Smooth muscle cell (in vitro differentiated cells): ENCODE measurements around the gene TTLL6. TPM values are rescaled to one million over a fixed set of nuclear protein-coding genes. Genes with fewer than 3 reads are reported as not detected.

ENCODE experiments used
- DNase-seq: peaks from one replicate; lab custom pipeline; 2025; ENCODE audit not compliant: unreplicated experiment; lab: John Stamatoyannopoulos, UW
- H2AFZ ChIP-seq: fragments of 200-600 bp; sonication (generic); 2 replicates; pipeline ENCODE4 v1.6.0; 2016; ENCODE audit warnings: antibody characterized with exemption, low read depth, mild to moderate bottlenecking
- H3F3A ChIP-seq: fragments of 200-600 bp; sonication (generic); 2 replicates; pipeline ENCODE4 v1.6.0; 2017; ENCODE audit warnings: antibody characterized with exemption, low read depth
- H3K27ac ChIP-seq: fragments of 200-600 bp; sonication (generic); 2 replicates; pipeline ENCODE4 v1.5.1; 2016; ENCODE audit warnings: low read depth, mild to moderate bottlenecking
- H3K27me3 ChIP-seq: fragments of 200-600 bp; sonication (generic); 2 replicates; pipeline ENCODE4 v1.6.1; 2016; ENCODE audit warnings: low read depth, mild to moderate bottlenecking
- H3K36me3 ChIP-seq: fragments of 200-600 bp; sonication (generic); 2 replicates; pipeline ENCODE4 v1.5.1; 2016; ENCODE audit warnings: low read depth
- H3K4me1 ChIP-seq: fragments of 200-600 bp; sonication (generic); 2 replicates; pipeline ENCODE4 v1.5.1; 2016; ENCODE audit warnings: low read depth
- H3K4me2 ChIP-seq: fragments of 200-600 bp; sonication (generic); 2 replicates; pipeline ENCODE4 v1.6.0; 2016; ENCODE audit warnings: mild to moderate bottlenecking
- H3K4me3 ChIP-seq: fragments of 200-600 bp; sonication (generic); 2 replicates; pipeline ENCODE4 v1.5.1; 2016; ENCODE audit warnings: mild to moderate bottlenecking
- H3K79me2 ChIP-seq: fragments of 200-600 bp; sonication (generic); 2 replicates; pipeline ENCODE4 v1.6.0; 2016; ENCODE audit warnings: low read depth, mild to moderate bottlenecking
- H3K9ac ChIP-seq: fragments of 200-600 bp; sonication (generic); 2 replicates; pipeline ENCODE4 v1.6.0; 2016; ENCODE audit warnings: low read depth
- H3K9me3 ChIP-seq: fragments of 200-600 bp; sonication (generic); replicated peaks from 2 replicates; pipeline ENCODE4 v1.5.1; 2016; ENCODE audit warnings: low read depth
- H4K20me1 ChIP-seq: fragments of 200-600 bp; sonication (generic); 2 replicates; pipeline ENCODE4 v1.6.0; 2016; ENCODE audit warnings: low read depth
- CTCF ChIP-seq: fragments of 200-600 bp; sonication (generic); IDR thresholded peaks from 2 replicates; pipeline ENCODE4 v1.5.1; 2017; ENCODE audit warnings: borderline replicate concordance, mild to moderate bottlenecking, antibody characterized with exemption; ENCODE audit not compliant: insufficient read depth, poor library complexity, severe bottlenecking
- WGBS: methylation state at CpG from one replicate; pipeline ENCODE4 v1.1.7; 2016; ENCODE audit warnings: low lambda C conversion rate; 5-methylcytosine and 5-hydroxymethylcytosine counted together
- polyA plus RNA-seq: library from polyadenylated mRNA; unstranded; fragments of >200 nt; fragmentation: Nextera tagmentation; extraction: Ambion mirVana; gene quantifications from 2 replicates; pipeline ENCODE4 v1.2.1, GENCODE V29; 2016
- total RNA-seq: library from RNA; depleted of rRNA; stranded (reverse); fragments of >200 nt; gene quantifications from 2 replicates; pipeline ENCODE4 v1.2.3, GENCODE V29; 2014

The TTLL6 gene
- total and polyA plus RNA-seq, 2 experiments from 2014 or later, result 0.41 TPM; not detected in 1

DNA sequence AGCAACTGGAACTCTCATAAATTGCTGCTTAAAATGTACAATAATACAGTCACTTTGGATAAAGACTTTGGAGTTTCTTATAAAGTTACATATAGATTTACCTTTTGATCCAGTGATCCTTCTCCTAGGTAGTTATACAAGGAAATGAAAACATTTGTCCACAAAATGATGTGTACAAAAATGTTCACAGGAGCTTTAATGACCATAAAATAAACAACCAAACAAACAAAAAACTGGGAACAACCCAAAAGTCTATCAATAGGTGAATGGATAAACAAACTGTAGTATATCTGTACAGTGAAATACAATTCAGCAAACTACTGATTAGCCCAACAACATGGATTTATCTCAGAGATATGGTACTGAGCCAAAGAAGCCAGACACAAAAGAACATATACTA lies 37.6 kb downstream of the TTLL6 start:
- no peak for DNase-seq
- no peak overlapping the region for H3K9ac ChIP-seq
- TF ChIP-seq CTCF, result no peak
- H3K4me1 ChIP-seq, result no peaks in the 10 kb centered on the region
- no peak overlapping the region for H3K4me3 ChIP-seq
- no peaks in the 10 kb centered on the region for H3K9me3 ChIP-seq
- H3K36me3 ChIP-seq, result no peaks in the 10 kb centered on the region
- H3K27me3 ChIP-seq, result no peaks in the 10 kb centered on the region
- no peaks in the 10 kb centered on the region for H3F3A ChIP-seq
- no peak overlapping the region for H3K27ac ChIP-seq
- no peak overlapping the region for H3K4me2 ChIP-seq
- no peaks in the 10 kb centered on the region for H4K20me1 ChIP-seq
- no peaks in the 10 kb centered on the region for H3K79me2 ChIP-seq
- no peak overlapping the region for H2AFZ ChIP-seq

GRCh38 chr17:48776602-48777001 lies 40.4 kb downstream of the TTLL6 start:
- no peak for TF ChIP-seq CTCF
- Histone ChIP-seq H4K20me1 (no peaks in the 10 kb centered on the region), H3K9ac (no peak overlapping the region), H3K9me3 (no peaks in the 10 kb centered on the region), H3F3A (no peaks in the 10 kb centered on the region), H3K27me3 (no peaks in the 10 kb centered on the region), H3K79me2 (no peaks in the 10 kb centered on the region), H3K27ac (no peak overlapping the region), H3K4me2 (no peak overlapping the region), H3K4me1 (no peaks in the 10 kb centered on the region), H3K36me3 (no peaks in the 10 kb centered on the region), H2AFZ (no peak overlapping the region), H3K4me3 (no peak overlapping the region)
- DNase-seq, result no peak

DNA sequence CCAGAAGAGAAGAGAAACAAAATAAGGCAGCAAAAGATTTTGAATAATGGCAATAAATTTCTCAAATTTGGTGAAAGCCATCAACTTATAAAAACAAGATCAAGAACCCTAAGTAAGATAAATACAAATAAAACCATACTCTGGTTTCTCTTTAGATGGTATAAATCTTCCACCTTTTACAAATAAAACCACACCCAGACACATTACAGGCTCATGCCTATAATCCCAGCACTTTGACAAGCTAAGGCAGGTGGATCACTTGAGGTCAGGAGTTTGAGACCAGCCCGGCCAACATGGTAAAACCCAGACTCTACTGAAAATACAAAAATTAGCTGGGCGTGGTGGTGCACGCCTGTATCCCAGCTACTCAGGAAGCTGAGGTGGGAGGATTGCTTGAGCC lies 43.8 kb downstream of the TTLL6 start:
- no peaks in the 10 kb centered on the region for H4K20me1 ChIP-seq
- no peaks in the 10 kb centered on the region for H3K4me1 ChIP-seq
- H3K9ac ChIP-seq, result no peak overlapping the region
- H3F3A ChIP-seq, result no peaks in the 10 kb centered on the region
- H3K4me3 ChIP-seq, result no peak overlapping the region
- TF ChIP-seq CTCF, result no peak
- H3K27me3 ChIP-seq, result no peaks in the 10 kb centered on the region
- no peak overlapping the region for H3K4me2 ChIP-seq
- no peaks in the 10 kb centered on the region for H3K36me3 ChIP-seq
- H3K79me2 ChIP-seq, result no peaks in the 10 kb centered on the region
- no peaks in the 10 kb centered on the region for H3K9me3 ChIP-seq
- DNase-seq, result no peak
- WGBS, result 95% methylated on average over 3 of the region's 3 CpGs
- H2AFZ ChIP-seq, result no peak overlapping the region
- H3K27ac ChIP-seq, result no peak overlapping the region

GRCh38 chr17:48770954-48771353 lies 46.1 kb downstream of the TTLL6 start:
- Histone ChIP-seq H3K27me3 (no peaks in the 10 kb centered on the region), H3K27ac (no peak overlapping the region)

More at GRCh38 chr17:48770954-48771353, 46.1 kb downstream of the TTLL6 start:
- no peaks in the 10 kb centered on the region for H3K79me2 ChIP-seq
- H4K20me1 ChIP-seq, result no peaks in the 10 kb centered on the region
- H3K4me1 ChIP-seq, result no peaks in the 10 kb centered on the region
- WGBS, result 58% methylated on average over 3 of the region's 3 CpGs
- H3K4me3 ChIP-seq, result no peak overlapping the region
- no peak for TF ChIP-seq CTCF
- H3K9me3 ChIP-seq, result no peaks in the 10 kb centered on the region
- H3K4me2 ChIP-seq, result no peak overlapping the region
- H2AFZ ChIP-seq, result no peak overlapping the region
- no peaks in the 10 kb centered on the region for H3K36me3 ChIP-seq
- H3K9ac ChIP-seq, result no peak overlapping the region
- H3F3A ChIP-seq, result no peaks in the 10 kb centered on the region
- no peak for DNase-seq
